BLaER1 treated with 17β-estradiol and CSF1 and Interleukin-3, amounts not matched to agents 10 nM and 100 nM (cell line): ENCODE measurements around the gene DNAJC30.

Experiments used
- H3K27ac ChIP-seq, 11 experiments: shearing (Covaris generic); formaldehyde crosslinking; 2 replicates each; pipeline ENCODE4 v1.8.1; 2022
- H3K27me3 ChIP-seq, 11 experiments: shearing (Covaris generic); formaldehyde crosslinking; 2 replicates each; pipeline ENCODE4 v1.8.1; 2022
- H3K36me3 ChIP-seq, 11 experiments: shearing (Covaris generic); formaldehyde crosslinking; 2 replicates each; pipeline ENCODE4 v1.8.1; 2022
- H3K4me1 ChIP-seq, 10 experiments: shearing (Covaris generic); formaldehyde crosslinking; 2 replicates each; pipeline ENCODE4 v1.8.1; 2022
- H3K4me2 ChIP-seq, 11 experiments: shearing (Covaris generic); formaldehyde crosslinking; 2 replicates each; pipeline ENCODE4 v1.8.1; 2022
- H3K4me3 ChIP-seq, 10 experiments: shearing (Covaris generic); formaldehyde crosslinking; 2 replicates each; pipeline ENCODE4 v1.8.1; 2022
- H3K9ac ChIP-seq, 11 experiments: shearing (Covaris generic); formaldehyde crosslinking; 2 replicates each; pipeline ENCODE4 v1.8.1; 2022
- H3K9me3 ChIP-seq, 11 experiments: shearing (Covaris generic); formaldehyde crosslinking; replicated peaks in 1 of 11; 2 replicates each; pipeline ENCODE4 v1.8.1; 2022
- H4K20me1 ChIP-seq, 11 experiments: shearing (Covaris generic); formaldehyde crosslinking; 2 replicates each; pipeline ENCODE4 v1.8.1; 2022
- Cebpa-rat ChIP-seq, 11 experiments: shearing (Covaris generic); IDR thresholded peaks; 2 replicates each; pipeline ENCODE4 v1.8.1; 2022

The DNAJC30 gene

GRCh38 chr7:73671857-73672445 lies 11.3 kb downstream of the DNAJC30 start:
- no peak overlapping the region for H3K27ac ChIP-seq
- peaks cover 0 to 44% (median 18%) of the 10 kb centered on the region in 11 experiments; a peak in 16 of 22 replicates for H4K20me1 ChIP-seq
- no peaks in the 10 kb centered on the region for H3K9me3 ChIP-seq
- peaks cover 7 to 21% (median 14%) of the 10 kb centered on the region in 10 experiments; a peak in 19 of 20 replicates for H3K4me1 ChIP-seq
- no peak overlapping the region for H3K9ac ChIP-seq
- peaks cover 0 to 3% (median 0%) of the 10 kb centered on the region in 11 experiments; a peak in 3 of 22 replicates for H3K36me3 ChIP-seq
- H3K27me3 ChIP-seq: peaks cover 0 to 13% (median 0%) of the 10 kb centered on the region in 11 experiments; a peak in 10 of 22 replicates
- no peak overlapping the region for H3K4me2 ChIP-seq
- H3K4me3 ChIP-seq: no peak overlapping the region
- TF ChIP-seq Cebpa-rat (IDR thresholded peaks at IDR 0.05): no peak

- H3K9me3 ChIP-seq: no peaks in the 10 kb centered on the region
- no peak overlapping the region for H3K27ac ChIP-seq
- H3K9ac ChIP-seq: no peak overlapping the region
- H3K4me3 ChIP-seq: no peak overlapping the region
- peaks cover 0 to 43% (median 18%) of the 10 kb centered on the region in 11 experiments; a peak in 16 of 22 replicates for H4K20me1 ChIP-seq
- peaks cover 7 to 21% (median 14%) of the 10 kb centered on the region in 10 experiments; a peak in 19 of 20 replicates for H3K4me1 ChIP-seq
- H3K4me2 ChIP-seq: no peak overlapping the region
- TF ChIP-seq Cebpa-rat (IDR thresholded peaks at IDR 0.05): no peak
- peaks cover 0 to 3% (median 0%) of the 10 kb centered on the region in 11 experiments; a peak in 3 of 22 replicates for H3K36me3 ChIP-seq
- H3K27me3 ChIP-seq: peaks cover 0 to 18% (median 5%) of the 10 kb centered on the region in 11 experiments; a peak in 13 of 22 replicates
These were observed 12.0 kb downstream of the DNAJC30 start for GRCh38 chr7:73671322-73671661.

- no peak for TF ChIP-seq Cebpa-rat (IDR thresholded peaks at IDR 0.05)
- Histone ChIP-seq H3K4me3 (no peak overlapping the region), H3K27ac (no peak overlapping the region), H3K9me3 (no peaks in the 10 kb centered on the region), H3K4me2 (0 out of 22 replicates have a peak overlapping the region, but pooled peaks of 2 of the 11 experiments have one; percentile 5 to 10), H3K9ac (no peak overlapping the region), H3K27me3 (peaks cover 0 to 28% (median 13%) of the 10 kb centered on the region in 11 experiments; a peak in 13 of 22 replicates), H4K20me1 (peaks cover 0 to 30% (median 9%) of the 10 kb centered on the region in 11 experiments; a peak in 12 of 22 replicates), H3K4me1 (peaks cover 7 to 21% (median 14%) of the 10 kb centered on the region in 10 experiments; a peak in 19 of 20 replicates), H3K36me3 (peaks cover 0 to 3% (median 0%) of the 10 kb centered on the region in 11 experiments; a peak in 3 of 22 replicates)
These were observed 13.3 kb downstream of the DNAJC30 start for GRCh38 chr7:73669858-73670385.

GRCh38 chr7:73669288-73669701 lies 14.0 kb downstream of the DNAJC30 start:
- H3K9ac ChIP-seq: peak overlapping the region in 2 of 11 experiments; percentile 87 to 90; a peak in 4 of 22 replicates
- no peak overlapping the region for H3K27ac ChIP-seq
- no peaks in the 10 kb centered on the region for H3K9me3 ChIP-seq
- no peak for TF ChIP-seq Cebpa-rat (IDR thresholded peaks at IDR 0.05)
- H3K4me1 ChIP-seq: peaks cover 7 to 21% (median 14%) of the 10 kb centered on the region in 10 experiments; a peak in 19 of 20 replicates
- H3K4me2 ChIP-seq: peak overlapping the region; percentile 89 to 98 (median 96); a peak in 20 of 22 replicates
- H3K36me3 ChIP-seq: peaks cover 0 to 3% (median 0%) of the 10 kb centered on the region in 11 experiments; a peak in 3 of 22 replicates
- peak overlapping the region in 2 of 10 experiments; percentile 79 to 83; a peak in 5 of 20 replicates for H3K4me3 ChIP-seq
- peaks cover 0 to 30% (median 5%) of the 10 kb centered on the region in 11 experiments; a peak in 12 of 22 replicates for H4K20me1 ChIP-seq
- H3K27me3 ChIP-seq: peaks cover 0 to 28% (median 13%) of the 10 kb centered on the region in 11 experiments; a peak in 13 of 22 replicates

DNA sequence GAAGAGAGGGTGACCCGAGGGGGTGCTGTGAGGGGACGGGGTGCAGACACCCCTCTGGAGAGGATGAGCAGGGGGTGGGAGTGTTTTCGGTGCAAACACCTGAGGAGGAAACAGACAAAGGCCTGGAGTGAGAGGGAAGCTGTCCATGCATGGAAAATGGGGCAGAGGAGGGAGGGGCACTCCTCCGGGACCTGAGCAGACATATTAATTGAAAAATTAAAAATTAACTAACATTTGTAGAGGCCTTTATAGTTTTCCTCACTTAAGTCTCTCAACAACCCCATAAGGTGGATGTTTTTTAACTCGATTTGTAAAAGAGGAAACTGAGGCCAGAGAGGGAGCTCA lies 14.4 kb downstream of the DNAJC30 start:
- H3K27ac ChIP-seq: peak overlapping the region in 3 of 11 experiments; percentile 74 to 78 (median 77); a peak in 3 of 22 replicates
- H3K4me3 ChIP-seq: peak overlapping the region; percentile 73 to 83 (median 75)
- peak overlapping the region in 10 of 11 experiments; percentile 78 to 90 (median 85); a peak in 12 of 22 replicates for H3K9ac ChIP-seq

GRCh38 chr7:73668103-73668885 lies 15.0 kb downstream of the DNAJC30 start:
- Histone ChIP-seq H3K36me3 (peaks cover 0 to 3% (median 0%) of the 10 kb centered on the region in 11 experiments; a peak in 3 of 22 replicates), H4K20me1 (peaks cover 0 to 30% (median 5%) of the 10 kb centered on the region in 11 experiments; a peak in 11 of 22 replicates), H3K4me1 (peaks cover 7 to 21% (median 14%) of the 10 kb centered on the region in 10 experiments; a peak in 19 of 20 replicates), H3K4me3 (peak overlapping the region; percentile 73 to 83 (median 75)), H3K9ac (peak overlapping the region; percentile 72 to 90 (median 84)), H3K9me3 (peaks cover 0 to 4% (median 3%) of the 10 kb centered on the region in 11 experiments; a peak in 20 of 22 replicates), H3K27me3 (peaks cover 0 to 28% (median 13%) of the 10 kb centered on the region in 11 experiments; a peak in 13 of 22 replicates), H3K4me2 (peak overlapping the region; percentile 89 to 98 (median 96)), H3K27ac (peak overlapping the region; percentile 50 to 78 (median 67); a peak in 21 of 22 replicates)
- TF ChIP-seq Cebpa-rat (IDR thresholded peaks at IDR 0.05): no peak

More for the DNA sequence above, 14.4 kb downstream of the DNAJC30 start:
- Histone ChIP-seq H3K4me1 (peaks cover 7 to 21% (median 14%) of the 10 kb centered on the region in 10 experiments; a peak in 19 of 20 replicates), H3K36me3 (peaks cover 0 to 3% (median 0%) of the 10 kb centered on the region in 11 experiments; a peak in 3 of 22 replicates), H3K4me2 (peak overlapping the region; percentile 89 to 98 (median 96)), H4K20me1 (peaks cover 0 to 30% (median 5%) of the 10 kb centered on the region in 11 experiments; a peak in 12 of 22 replicates), H3K9me3 (no peaks in the 10 kb centered on the region), H3K27me3 (peaks cover 0 to 28% (median 13%) of the 10 kb centered on the region in 11 experiments; a peak in 13 of 22 replicates)
- TF ChIP-seq Cebpa-rat (IDR thresholded peaks at IDR 0.05): no peak

DNA sequence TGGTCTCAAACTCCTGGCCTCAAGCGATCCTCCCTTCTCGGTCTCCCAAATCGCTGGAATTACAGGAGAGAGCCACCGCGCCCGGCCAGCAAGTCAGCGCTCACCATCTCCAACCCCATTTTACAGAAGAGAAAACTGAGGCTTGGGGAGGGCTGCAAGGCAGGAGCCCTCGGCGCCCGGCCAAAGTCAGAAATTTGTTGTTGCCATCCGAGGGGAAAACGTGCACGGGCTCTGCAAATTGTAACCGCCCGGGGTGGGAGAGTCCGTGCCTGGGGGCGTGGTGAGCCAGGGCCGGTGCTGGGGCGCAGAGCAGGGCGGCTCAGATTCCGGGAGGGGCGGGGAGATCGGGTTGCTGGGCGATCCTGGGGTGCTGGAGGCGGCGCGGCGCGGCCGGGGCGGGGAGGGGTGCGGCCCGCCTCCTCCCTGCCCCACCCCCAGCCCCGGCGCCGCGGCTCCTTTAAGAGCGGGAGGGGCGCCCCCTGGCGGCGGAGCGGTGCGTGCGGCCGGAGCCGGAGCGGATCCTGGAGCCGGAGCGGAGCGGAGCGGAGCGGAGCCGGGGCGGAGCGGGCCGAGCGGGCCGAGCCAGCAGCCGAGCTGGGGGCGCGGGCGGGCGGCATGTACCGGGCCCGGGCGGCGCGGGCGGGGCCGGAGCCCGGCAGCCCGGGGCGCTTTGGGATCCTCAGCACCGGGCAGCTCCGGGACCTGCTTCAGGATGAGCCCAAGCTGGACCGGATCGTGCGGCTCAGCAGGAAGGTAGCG lies 15.7 kb downstream of the DNAJC30 start, which contains the start of gene VPS37D:
Gene VPS37D, plus strand, starts transcription at position 488 of the 759 bp plus-strand sequence. Its CDS starts 128 bp downstream, at position 616.
- peaks cover 0 to 28% (median 13%) of the 10 kb centered on the region in 11 experiments; a peak in 13 of 22 replicates for H3K27me3 ChIP-seq
- peaks cover 0 to 3% (median 0%) of the 10 kb centered on the region in 11 experiments; a peak in 3 of 22 replicates for H3K36me3 ChIP-seq
- no peak for TF ChIP-seq Cebpa-rat (IDR thresholded peaks at IDR 0.05)
- H4K20me1 ChIP-seq: peaks cover 0 to 29% (median 5%) of the 10 kb centered on the region in 11 experiments; a peak in 11 of 22 replicates
- peaks cover 7 to 12% (median 10%) of the 10 kb centered on the region in 11 experiments; a peak in 21 of 22 replicates for H3K9me3 ChIP-seq
- peak within 1 kb of the TSS; percentile 72 to 90 (median 84) for H3K9ac ChIP-seq
- H3K27ac ChIP-seq: peak within 1 kb of the TSS; percentile 50 to 78 (median 67); a peak in 21 of 22 replicates
- peak within 1 kb of the TSS; percentile 89 to 98 (median 96) for H3K4me2 ChIP-seq
- H3K4me1 ChIP-seq: peaks cover 7 to 21% (median 14%) of the 10 kb centered on the region in 10 experiments; a peak in 19 of 20 replicates
- peak within 1 kb of the TSS; percentile 73 to 83 (median 75) for H3K4me3 ChIP-seq
